GM12878 (cell line): ENCODE measurements around the gene KCNN1. TPM values are rescaled to one million over a fixed set of nuclear protein-coding genes. Genes with fewer than 3 reads are reported as not detected.

Experiments used
- ATAC-seq: fragments of 200-7000 bp; cut with Tn5 transposase; 3 replicates; pipeline ENCODE4 v1.9.1; 2020; ENCODE audit warnings: mild to moderate bottlenecking, moderate library complexity
- BruUV-seq: library from RNA; stranded (reverse); fragments of 400-500 nt; replicated peaks from 2 replicates; lab custom pipeline; 2021; lab: Mats Ljungman, UMichigan
- CTCF ChIA-PET: fragments of 300-600 bp; sonication (Branson Sonifier 250); formaldehyde crosslinking; extraction: SDS; loops from one replicate; lab custom pipeline; 2021; ENCODE audit warnings: inconsistent platforms; lab: Yijun Ruan, JAX
- POLR2A ChIA-PET: fragments of 350-600 bp; formaldehyde crosslinking; extraction: SDS; loops from one replicate; lab custom pipeline; 2021; ENCODE audit warnings: inconsistent platforms; lab: Charles Lee
- RAD21 ChIA-PET: fragments of 300-600 bp; sonication (Branson Sonifier 250); formaldehyde crosslinking; loops from one replicate; lab custom pipeline; 2023; ENCODE audit warnings: antibody characterized with exemption; ENCODE audit not compliant: unreplicated experiment; lab: Charles Lee
- SMC1A ChIA-PET: fragments of 300-600 bp; sonication (Branson Sonifier 250); formaldehyde crosslinking; loops from one replicate; lab custom pipeline; 2023; ENCODE audit not compliant: unreplicated experiment, uncharacterized antibody; lab: Charles Lee
- DNase-seq: peaks from one replicate; pipeline ENCODE4 v3.0.0-alpha.2; 2011; ENCODE audit warnings: low read depth, low spot score
- FAIRE-seq: peaks from 3 replicates; lab custom pipeline; 2011; peaks lifted over from hg19 to GRCh38; lab: Jason Lieb, UNC
- H2AFZ ChIP-seq: 2 replicates; pipeline ENCODE4 v1.6.0; 2011; ENCODE audit warnings: low read depth, low read length, control low read depth; ENCODE audit not compliant: control insufficient read depth
- H3K27ac ChIP-seq: 2 replicates; pipeline ENCODE4 v1.5.1; 2011; ENCODE audit warnings: control low read depth; ENCODE audit not compliant: control insufficient read depth, insufficient read depth
- H3K27me3 ChIP-seq, 2 experiments: replicated peaks in 1 of 2; 2 replicates each; pipeline versions ENCODE4 v1.6.0 to v1.6.1; 2011; ENCODE audit warnings: low read length in 1 of 2; ENCODE audit not compliant: control insufficient read depth in 2 of 2, insufficient read depth in 2 of 2
- H3K36me3 ChIP-seq, 2 experiments: 2 replicates each; pipeline ENCODE4 v1.5.1; 2011; ENCODE audit warnings: low read length in 1 of 2; ENCODE audit not compliant: control insufficient read depth in 2 of 2, insufficient read depth in 2 of 2
- H3K4me1 ChIP-seq: 2 replicates; pipeline ENCODE4 v1.6.1; 2011; ENCODE audit warnings: mild to moderate bottlenecking, low read length, moderate library complexity, mixed read lengths; ENCODE audit not compliant: control insufficient read depth, insufficient read depth
- H3K4me2 ChIP-seq: 2 replicates; pipeline ENCODE4 v1.6.0; 2011; ENCODE audit warnings: control low read depth; ENCODE audit not compliant: control insufficient read depth, insufficient read depth
- H3K4me3 ChIP-seq: fragments of 200-600 bp; sonication (generic); 2 replicates; pipeline ENCODE4 v1.5.1; 2016
- H3K79me2 ChIP-seq: 2 replicates; pipeline ENCODE4 v1.6.0; 2011; ENCODE audit warnings: low read length; ENCODE audit not compliant: control insufficient read depth, insufficient read depth
- H3K9ac ChIP-seq: 2 replicates; pipeline ENCODE4 v1.8.0; 2011; ENCODE audit warnings: low read length, control low read depth, mixed read lengths; ENCODE audit not compliant: control insufficient read depth, insufficient read depth
- H3K9me3 ChIP-seq: replicated peaks from 3 replicates; pipeline ENCODE4 v1.5.1; 2011; ENCODE audit warnings: mild to moderate bottlenecking, low read length; ENCODE audit not compliant: control insufficient read depth, insufficient read depth
- H4K20me1 ChIP-seq: 2 replicates; pipeline ENCODE4 v1.6.0; 2011; ENCODE audit not compliant: control insufficient read depth, insufficient read depth
- CTCF ChIP-seq, 3 experiments: IDR thresholded peaks in 2 of 3; conservative IDR thresholded peaks in 1 of 3; 2 replicates each; pipeline ENCODE4 v1.5.1; 2011; ENCODE audit warnings: low read depth in 3 of 3, low read length in 3 of 3, mild to moderate bottlenecking in 3 of 3, control low read depth in 2 of 3, moderate library complexity in 2 of 3, inconsistent platforms in 1 of 3, mixed read lengths in 1 of 3; ENCODE audit not compliant: control insufficient read depth in 2 of 3, insufficient read depth in 1 of 3; ENCODE audit errors: extremely low read depth in 1 of 3
- MTA3 ChIP-seq: IDR thresholded peaks from 2 replicates; pipeline ENCODE4 v1.6.1; 2012; ENCODE audit warnings: low read length, inconsistent platforms, borderline replicate concordance
- NFYA ChIP-seq: IDR thresholded peaks from 2 replicates; pipeline ENCODE4 v1.6.1; 2011; ENCODE audit warnings: low read depth, mild to moderate bottlenecking, low read length, improper control_type of control experiment, borderline replicate concordance
- SREBF2 ChIP-seq: IDR thresholded peaks from 2 replicates; pipeline ENCODE4 v1.6.1; 2012; ENCODE audit warnings: mild to moderate bottlenecking, low read length
- SRF ChIP-seq, 2 experiments: IDR thresholded peaks; 2 replicates each; pipeline ENCODE4 v1.6.1; 2011; ENCODE audit warnings: low read depth in 2 of 2, low read length in 2 of 2, mild to moderate bottlenecking in 1 of 2, moderate library complexity in 1 of 2
- SUPT20H ChIP-seq: IDR thresholded peaks from 2 replicates; pipeline ENCODE4 v1.6.1; 2011; ENCODE audit warnings: low read depth, mild to moderate bottlenecking, low read length, moderate library complexity, borderline replicate concordance; ENCODE audit not compliant: control insufficient read depth
- WGBS: methylation state at CpG from one replicate; pipeline ENCODE4 v1.1.6; 2016; ENCODE audit warnings: low lambda C conversion rate; ENCODE audit not compliant: insufficient replicate concordance, insufficient coverage; ENCODE audit errors: missing lambda C conversion rate; 5-methylcytosine and 5-hydroxymethylcytosine counted together
- in situ Hi-C: fragments of 300-500 bp; cut with MboI; formaldehyde crosslinking; loops from 9 replicates; pipeline ENCODE4 v1.14.3; 2018; ENCODE audit warnings: mixed read lengths
- intact Hi-C: fragments of 100-400 bp; cut with micrococcal nuclease; formaldehyde crosslinking; loops from one replicate; pipeline ENCODE4 v1.14.2; 2022; ENCODE audit not compliant: unreplicated experiment
- polyA plus RNA-seq, 11 experiments: library from polyadenylated mRNA; depleted of rRNA in 4 of 11; unstranded in 6 of 11; stranded (reverse) in 5 of 11; fragments of >200 nt; fragmentation: Nextera tagmentation in 4 of 11; fragmentation: Illumina TruSeq in 1 of 11; extraction: Ambion mirVana in 4 of 11; extraction: Trizol in 1 of 11; gene quantifications; 1 replicate in 1 of 11; 2 replicates in 10 of 11; pipeline versions ENCODE4 v1.2.1 to v1.2.3, GENCODE V29; 2011 to 2016; ENCODE audit warnings: inconsistent platforms in 2 of 11, missing spikeins in 2 of 11, low read depth in 1 of 11
- total RNA-seq, 4 experiments: library from RNA; depleted of rRNA in 3 of 4; stranded (reverse); fragments of >200 nt in 3 of 4; fragmentation: Illumina TruSeq in 1 of 4; extraction: Trizol in 1 of 4; gene quantifications; 2 replicates each; pipeline versions ENCODE4 v1.2.1 to v1.2.3, GENCODE V29; 2013 to 2021

KCNN1 gene
- total and polyA plus RNA-seq, 10 of the 15 experiments (the other 5 are each of a cell fraction or from before 2014, with no cell fraction given) = 0.02 to 0.95 (median 0.16) TPM; not detected in 1

DNA sequence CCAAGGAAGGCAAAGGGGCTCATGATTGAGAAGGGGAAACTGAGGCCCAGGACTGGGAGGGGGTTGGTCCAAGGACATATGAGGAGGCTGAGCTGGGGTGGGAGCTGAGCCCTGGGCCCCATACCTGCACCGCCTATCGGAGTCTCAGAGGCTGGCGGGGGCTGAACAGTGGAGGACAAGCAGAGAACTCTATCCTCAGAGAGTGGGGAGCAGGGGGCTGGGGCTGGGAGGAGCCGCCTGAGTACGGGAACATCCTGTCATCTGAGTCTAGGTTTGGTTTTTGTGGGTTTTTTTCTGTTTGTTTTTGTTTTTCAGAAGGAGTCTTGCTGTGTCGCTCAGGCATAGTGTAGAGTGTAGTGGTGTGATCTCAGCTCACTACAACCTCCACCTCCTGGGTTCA, 47.3 kb downstream of the KCNN1 start:
- WGBS = 67% methylated on average over 6 of the region's 6 CpGs
- in situ Hi-C loops = no loop called here
- no peak overlapping the region for H3K9ac ChIP-seq
- H3K27ac ChIP-seq = no peak overlapping the region
- BruUV-seq = no TSS peak
- H3K79me2 ChIP-seq = no peaks in the 10 kb centered on the region
- TF ChIP-seq SRF (IDR thresholded peaks at IDR 0.05; ENCODE audit: low read depth in 2 of 2, low read length in 2 of 2) (no peak), SREBF2 (no peak), CTCF (IDR thresholded peaks at IDR 0.05 in 2 of 3, conservative IDR thresholded peaks at IDR 0.05 in 1 of 3; ENCODE audit: control insufficient read depth in 2 of 3, extremely low read depth in 1 of 3, insufficient read depth in 1 of 3, low read depth in 3 of 3, low read length in 3 of 3) (no peak), NFYA (no peak), MTA3 (no peak), SUPT20H (no peak)
- no peaks in the 10 kb centered on the region for H4K20me1 ChIP-seq
- SMC1A ChIA-PET = interaction anchor here (0.9 to 1.3 kb wide), 2 partner anchors 17 to 44 kb away, joined by 3 read pairs; no protein-coding TSS in a partner anchor
- ATAC-seq (no peak), DNase-seq (no peak), FAIRE-seq (no peak)
- H3K27me3 ChIP-seq = no peaks in the 10 kb centered on the region
- H3K9me3 ChIP-seq = no peaks in the 10 kb centered on the region
- no peak overlapping the region for H3K4me2 ChIP-seq
- intact Hi-C loops = no loop called here
- H3K4me1 ChIP-seq = no peaks in the 10 kb centered on the region
- RAD21 ChIA-PET = no interaction called here
- H3K4me3 ChIP-seq = no peak overlapping the region
- POLR2A ChIA-PET = interaction anchor here (0.5 kb wide), 1 partner anchor 275 kb away, joined by 4 read pairs; no protein-coding TSS in a partner anchor
- peaks cover 7 to 14% of the 10 kb centered on the region in 2 experiments for H3K36me3 ChIP-seq
- CTCF ChIA-PET = interaction anchor here (0.6 to 4.8 kb wide), 3 partner anchors 43 to 454 kb away, joined by 3 to 19 read pairs (median 3); no protein-coding TSS in a partner anchor
- no peak overlapping the region for H2AFZ ChIP-seq
